Cerebellar nuclear complex (tissue), 1 donor: ENCODE data around the gene MTMR6.
"Not testable (repeated sequence)": the region's sequence is repeated elsewhere in the genome, so short reads cannot be mapped to it uniquely, and the experiment has no call there.

Source experiments
- DNase-seq, 2 experiments: peaks; one replicate each; lab custom pipeline; 2025; lab: John Stamatoyannopoulos, UW

MTMR6 gene

DNA sequence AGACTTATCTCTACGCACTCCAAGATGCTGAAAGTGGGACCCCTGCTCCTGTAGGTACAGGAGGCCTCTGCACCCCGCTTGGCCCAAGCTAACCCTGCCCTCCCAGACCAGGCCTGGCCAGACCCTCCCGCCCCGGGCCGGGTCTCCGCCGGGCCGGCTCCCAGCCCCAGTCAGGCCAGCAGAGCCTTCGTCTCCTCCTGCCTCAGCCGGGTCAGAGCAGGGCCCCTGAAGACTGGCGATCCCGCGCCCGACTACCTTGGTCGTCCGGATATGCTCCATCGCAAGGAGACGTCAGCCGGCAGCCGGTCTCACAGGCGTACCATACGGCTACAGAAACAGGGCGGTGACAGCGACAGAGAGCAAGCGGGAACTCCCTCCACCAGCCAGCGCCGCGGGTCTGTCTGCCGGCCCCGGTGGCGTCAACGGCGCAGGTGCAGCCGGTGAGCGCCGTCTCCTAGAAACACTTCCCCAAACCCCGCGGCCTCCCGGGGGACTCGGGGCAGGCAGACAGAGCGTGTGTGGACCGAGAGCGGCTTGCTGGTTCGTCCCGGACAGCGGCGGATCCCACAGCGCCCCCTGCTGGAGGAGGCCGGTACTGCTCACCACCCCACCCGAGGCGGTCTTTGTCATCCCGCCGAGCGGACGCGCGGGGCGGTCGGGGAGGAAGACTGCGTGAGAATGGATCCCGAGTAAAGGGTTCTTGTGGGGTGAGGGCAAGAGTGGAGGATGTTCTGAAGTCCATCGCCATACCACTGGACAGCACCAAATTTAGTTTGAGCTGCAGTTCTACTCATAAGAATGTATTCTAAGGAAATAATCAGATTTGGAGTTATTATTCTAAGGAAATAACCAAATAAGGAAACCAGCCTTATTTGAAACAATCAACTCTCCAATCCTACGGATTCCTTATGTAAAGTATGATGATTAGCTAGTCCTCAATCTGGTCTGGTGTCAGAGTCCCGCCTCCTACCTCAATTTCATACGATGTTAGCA is at the start of gene MTMR6:
Gene MTMR6, minus strand, starts transcription at position 520 of the 993 bp plus-strand sequence. Its CDS starts 241 bp downstream, at position 279.
- DNase-seq, result peak; percentile 29 to 75

DNA sequence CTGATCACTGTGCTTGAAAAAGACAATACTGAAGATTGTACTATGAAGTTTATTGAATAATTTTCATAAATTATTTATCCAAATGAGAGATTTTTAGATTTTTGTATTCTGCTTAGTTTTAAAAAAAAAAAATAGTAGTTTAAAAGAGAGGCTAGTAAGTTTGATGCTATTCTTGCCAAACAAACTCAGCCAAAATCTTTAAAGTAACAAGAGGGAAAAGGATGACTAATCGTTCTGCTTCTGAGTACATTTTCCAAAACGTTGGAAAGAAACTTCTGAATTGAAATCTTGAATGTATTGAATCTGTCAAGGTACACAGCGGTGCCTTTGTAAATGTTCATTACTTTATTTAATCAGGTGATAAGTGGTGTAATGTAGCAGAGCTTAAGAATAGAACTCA is 48.6 kb upstream of the MTMR6 start:
- DNase-seq, result no peak

DNA sequence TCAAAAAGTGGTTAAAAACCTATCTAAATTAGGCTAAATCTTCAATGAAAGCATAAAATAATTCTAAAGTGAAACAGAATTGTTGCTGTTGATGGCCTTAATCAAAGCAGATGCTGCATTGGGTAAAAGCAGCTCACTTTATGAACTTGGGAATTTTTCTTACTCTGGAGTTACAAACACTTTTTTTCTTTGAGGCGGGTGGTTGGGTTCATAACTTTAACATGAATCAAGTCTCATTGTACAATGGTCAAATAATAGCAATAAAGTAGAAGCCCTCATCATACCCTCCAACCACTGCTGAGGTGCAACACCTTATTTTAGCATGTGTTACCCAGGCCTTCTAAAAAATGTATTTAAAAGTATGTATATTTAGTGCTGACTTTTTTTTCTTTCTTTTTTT is 43.3 kb upstream of the MTMR6 start:
- no peak for DNase-seq

DNA sequence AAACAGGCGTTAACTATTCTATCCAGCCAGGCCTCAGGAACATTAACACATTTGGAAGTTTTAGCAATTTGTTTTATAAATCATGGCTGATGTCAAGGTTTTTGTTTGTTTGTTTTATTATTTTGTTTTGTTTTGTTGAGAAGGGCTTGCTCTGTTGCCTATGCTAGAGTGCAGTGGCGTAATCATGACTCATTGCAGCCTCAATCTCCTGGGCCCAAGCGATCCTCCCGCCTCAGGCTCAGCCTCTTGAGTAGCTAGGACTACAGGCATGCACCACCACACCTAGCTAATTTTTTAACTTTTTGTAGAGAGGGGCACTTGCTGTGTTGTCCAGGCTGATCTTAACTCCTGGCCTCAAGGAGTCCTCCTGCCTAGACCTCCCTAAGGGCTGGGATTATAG is 42.4 kb upstream of the MTMR6 start:
- no peak for DNase-seq

DNA sequence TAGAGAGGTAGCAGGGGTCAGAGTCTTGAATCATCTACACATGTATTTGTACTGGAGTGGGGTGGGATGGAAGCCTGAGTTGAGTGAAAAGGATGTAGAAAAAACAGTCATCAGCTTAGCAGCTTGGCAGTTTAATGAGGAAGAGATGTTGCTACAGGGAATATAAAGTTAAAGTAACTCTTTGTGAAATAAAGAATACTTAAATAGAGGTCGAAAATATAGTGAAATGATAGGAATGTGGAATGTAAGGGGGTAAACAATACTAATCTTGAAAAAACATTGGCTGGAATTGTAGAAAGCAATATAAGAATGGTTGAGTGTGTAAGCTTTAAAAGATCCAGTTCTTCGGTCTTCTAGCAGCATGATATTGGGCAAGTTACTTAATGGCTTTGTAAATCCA is 36.8 kb upstream of the MTMR6 start:
- DNase-seq, result no peak

DNA sequence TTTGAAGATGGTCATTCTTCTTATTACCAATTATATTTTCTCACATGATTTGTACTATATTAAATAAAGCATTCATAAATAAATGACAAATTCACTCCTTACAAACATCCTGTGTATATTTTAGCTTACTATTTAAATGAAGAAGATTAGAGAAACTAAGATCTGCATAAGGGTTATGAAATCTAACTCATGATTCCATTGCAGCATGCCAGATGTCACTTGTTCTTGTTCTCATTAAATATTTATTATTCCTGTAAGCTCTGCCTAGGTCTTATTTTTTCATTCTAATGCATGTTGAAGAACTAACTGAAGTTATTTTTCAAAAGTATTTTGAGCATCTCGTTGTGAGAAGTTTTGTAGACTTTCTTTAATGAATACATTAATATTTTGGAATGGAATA is 32.5 kb upstream of the MTMR6 start:
- DNase-seq, result no peak

DNA sequence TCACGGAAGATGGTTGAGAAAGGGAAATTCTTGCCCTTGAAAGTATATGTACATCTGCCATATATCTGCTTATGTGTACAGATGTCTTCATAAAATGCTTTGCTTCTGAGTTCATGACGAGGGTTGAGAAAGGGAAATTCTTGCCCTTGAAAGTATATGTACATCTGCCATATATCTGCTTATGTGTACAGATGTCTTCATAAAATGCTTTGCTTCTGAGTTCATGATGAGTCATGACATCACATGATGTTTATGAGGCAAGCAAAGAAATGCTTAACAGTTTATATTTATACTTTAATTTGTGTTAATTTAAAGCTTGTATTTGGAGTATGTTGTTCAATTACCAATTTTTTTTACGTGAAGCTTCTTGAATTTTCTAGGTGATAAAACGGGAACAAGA is 31.7 kb upstream of the MTMR6 start:
- DNase-seq, result not testable (repeated sequence)

DNA sequence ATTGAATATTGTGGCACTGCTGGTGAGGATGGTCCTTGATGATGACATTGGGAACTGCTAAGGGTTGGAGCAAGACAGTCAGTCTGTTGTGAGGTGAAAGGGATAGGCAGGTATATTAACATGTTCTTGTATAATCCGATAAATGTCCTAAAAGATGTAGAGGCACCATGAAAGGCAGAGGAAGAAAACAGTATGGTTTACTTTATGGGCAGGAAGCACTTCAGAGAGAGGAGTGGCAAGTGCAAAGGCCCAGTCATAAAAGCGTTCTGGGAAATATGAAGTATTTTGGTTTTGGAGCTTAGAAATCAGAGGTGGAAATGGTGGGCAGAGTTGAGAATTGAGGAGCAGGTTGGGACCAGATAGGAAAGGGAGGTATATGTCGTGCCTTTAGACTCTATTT is 23.6 kb upstream of the MTMR6 start:
- no peak for DNase-seq

DNA sequence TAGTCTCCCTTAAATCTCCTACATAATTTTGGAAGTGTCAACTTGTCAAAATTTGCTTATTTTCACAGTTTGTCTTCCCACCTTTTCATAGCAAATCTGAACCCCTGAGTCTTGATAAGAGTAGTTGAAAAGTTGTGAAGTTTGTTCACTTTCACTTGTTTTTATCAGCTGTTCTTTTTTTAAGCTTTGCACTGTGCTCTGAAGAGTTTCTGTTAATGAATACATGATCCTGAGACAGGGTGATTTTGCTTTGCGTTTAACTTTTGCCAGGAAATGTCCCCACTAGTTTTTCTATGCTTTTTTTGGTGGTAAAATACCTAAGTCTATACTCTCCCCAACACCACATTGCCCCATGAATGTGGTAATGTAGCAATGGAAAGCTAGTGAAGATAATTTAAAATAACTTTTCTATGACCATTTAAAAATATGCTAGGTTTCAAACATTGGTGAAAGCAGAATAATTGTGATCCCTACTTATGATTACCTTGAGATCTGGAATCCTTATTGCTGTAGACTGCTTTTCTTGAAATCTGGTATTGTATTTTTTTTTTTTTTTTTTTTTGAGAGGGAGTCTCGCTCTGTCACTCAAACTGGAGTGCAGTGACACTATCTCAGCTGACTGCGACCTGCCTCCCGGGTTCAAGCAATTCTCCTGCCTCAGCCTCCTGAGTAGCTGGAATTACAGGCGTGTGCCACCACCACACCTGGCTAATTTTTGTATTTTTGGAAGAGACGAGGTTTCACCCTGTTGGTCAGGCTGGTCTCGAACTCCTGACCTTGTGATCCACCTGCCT is 19.6 kb upstream of the MTMR6 start:
- no peak for DNase-seq

DNA sequence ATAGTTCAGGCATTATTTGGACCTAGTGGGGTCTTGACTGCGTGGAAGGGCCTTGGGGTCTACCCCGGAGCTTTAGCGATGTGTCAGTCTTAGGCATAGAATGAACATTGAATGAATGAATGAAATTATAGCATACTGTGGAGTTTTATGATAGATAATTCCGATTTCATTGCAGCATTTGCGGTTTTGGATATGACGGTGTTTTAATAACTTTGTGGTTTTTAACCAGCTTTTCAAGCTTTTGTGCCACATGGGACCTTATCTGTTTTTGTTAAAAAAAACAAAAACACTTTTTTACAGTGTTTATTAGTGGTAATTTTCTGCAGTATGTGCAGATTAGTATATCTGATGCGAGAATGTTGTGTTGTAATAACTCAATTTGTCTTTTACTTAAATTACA is 14.8 kb upstream of the MTMR6 start:
- no peak for DNase-seq

DNA sequence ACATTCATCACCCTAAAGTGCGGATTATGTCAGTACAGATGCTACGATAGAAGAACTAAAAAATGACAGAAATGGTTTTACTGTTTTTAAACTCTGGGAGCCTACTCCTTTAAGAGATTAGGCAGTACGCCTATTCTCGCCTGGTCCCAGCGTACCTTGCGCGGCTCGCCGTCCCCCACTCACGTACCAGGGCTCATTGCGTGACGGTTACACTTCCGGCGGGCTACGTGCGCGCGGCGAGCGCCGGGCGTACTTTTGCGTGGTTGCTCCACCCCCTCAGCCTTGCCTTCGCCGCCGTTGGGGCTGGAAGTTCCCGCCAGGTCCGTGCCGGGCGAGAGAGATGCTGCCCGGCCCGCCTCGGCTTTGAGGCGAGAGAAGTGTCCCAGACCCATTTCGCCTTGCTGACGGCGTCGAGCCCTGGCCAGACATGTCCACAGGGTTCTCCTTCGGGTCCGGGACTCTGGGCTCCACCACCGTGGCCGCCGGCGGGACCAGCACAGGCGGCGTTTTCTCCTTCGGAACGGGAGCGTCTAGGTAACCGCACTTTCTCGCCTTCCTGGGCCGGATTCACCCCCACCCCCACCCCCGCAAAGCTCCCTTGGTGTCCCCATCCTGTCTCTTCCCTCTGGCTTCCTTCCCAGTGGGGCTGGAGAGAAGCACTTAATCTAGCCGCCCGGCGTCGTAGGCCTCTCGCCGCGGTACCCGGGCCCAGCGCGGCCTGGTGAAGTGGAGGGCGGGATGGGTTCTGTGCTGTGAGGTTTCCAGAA is 14.2 kb upstream of the MTMR6 start, which contains the start of gene NUP58:
Gene NUP58, plus strand, starts transcription at position 279 of the 767 bp plus-strand sequence. Its CDS starts 149 bp downstream, at position 428.
- DNase-seq, result peak; percentile 72 to 85

DNA sequence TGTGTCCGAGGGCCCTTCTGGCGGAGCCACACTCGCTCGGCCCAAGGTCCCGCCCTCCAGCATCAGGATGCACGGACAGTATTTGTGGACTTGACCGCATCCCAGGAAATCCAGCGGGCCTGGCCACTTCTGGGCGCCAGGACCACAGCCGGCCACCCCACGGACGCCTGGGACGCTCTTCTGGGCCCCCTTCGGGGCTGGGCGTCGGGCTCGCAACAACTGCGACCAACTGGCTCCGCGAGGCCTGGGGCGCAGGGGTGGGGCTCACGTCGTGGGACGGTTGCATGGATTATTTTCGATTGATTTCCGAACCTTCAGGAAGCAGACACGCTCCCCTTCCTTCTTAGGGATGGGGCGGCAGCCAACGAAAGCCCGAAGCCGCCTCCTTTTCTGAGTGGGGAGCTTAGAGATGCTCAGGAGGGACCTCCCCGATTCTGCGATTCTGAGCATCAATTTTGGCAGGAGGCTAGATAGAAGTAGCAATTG is 13.6 kb upstream of the MTMR6 start:
- DNase-seq, result no peak

DNA sequence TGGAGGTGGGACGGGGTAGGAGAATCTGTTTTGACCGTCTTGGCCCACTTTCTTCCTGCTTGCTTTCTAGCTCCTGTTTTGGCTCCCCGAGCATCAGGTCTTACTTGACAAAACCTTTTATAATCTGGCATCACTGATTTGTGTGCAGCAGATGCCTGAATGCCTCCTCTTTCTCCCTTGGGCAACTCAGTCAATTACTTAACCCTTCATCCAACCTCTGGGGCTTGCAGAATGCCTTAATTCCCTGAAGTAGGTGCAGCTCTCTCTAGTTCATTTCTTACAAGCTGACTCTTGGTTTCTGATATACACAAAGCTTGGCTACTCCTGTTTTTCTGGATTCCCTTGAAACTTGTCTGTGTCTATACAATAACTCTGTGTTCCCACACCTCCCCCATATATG is 8.4 kb upstream of the MTMR6 start:
- DNase-seq, result no peak

DNA sequence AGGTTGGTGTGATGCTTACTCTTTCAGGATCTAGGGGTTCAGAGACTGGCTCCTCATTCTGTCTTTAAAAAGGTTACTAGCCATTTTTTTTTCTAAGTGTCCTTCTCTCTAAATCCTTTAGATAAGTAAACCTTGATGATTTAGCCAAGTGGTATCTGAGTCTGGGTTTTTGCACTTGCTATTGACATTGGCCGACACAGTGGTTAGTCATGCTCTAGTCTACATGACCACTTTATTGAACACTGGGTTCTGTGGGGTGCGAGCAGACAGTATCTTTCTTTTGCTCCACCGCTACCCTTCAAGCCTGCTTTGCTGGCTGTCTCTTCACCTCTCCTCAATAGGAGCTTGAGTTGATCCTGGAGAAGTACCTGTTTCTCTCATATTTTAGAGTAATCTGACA is 7.9 kb upstream of the MTMR6 start:
- DNase-seq, result no peak

DNA sequence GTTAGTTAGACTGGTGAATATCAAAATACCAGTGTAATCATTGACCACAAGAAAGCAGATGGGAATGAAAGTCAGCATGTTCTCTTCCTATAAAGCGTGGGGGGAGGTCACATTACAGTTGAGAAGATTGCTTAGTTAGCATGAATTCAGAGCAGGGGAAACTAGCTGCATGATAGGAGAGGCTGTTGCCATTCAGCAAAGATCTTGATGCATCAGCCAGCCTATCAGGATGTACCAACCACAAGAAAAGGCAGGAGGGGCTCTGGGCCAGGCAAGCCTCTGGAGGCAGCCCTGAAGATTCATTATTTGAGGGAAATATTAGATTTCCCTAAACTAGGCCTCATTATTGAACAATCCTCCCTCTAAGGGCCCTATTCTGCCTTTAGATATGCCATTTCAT is 5.0 kb upstream of the MTMR6 start:
- no peak for DNase-seq

DNA sequence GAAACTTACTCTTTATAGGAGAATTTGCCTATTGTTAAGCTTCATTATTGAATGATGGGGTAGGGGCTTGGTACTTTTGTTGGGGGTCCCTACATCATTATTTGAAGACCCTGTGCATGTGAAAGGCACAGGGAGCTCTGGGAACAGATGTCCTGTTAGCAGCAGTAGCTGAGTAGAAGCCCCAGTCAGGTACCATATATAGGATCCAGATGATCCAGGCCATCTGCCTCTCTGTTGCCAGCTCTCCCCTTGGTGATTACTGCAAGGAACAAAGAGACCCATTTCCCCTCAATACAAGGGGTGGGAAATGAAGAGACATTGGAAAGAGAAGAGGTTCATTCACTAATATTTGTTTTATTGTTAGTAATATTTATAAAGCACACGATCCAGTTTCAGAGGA is 4.4 kb upstream of the MTMR6 start:
- no peak for DNase-seq

DNA sequence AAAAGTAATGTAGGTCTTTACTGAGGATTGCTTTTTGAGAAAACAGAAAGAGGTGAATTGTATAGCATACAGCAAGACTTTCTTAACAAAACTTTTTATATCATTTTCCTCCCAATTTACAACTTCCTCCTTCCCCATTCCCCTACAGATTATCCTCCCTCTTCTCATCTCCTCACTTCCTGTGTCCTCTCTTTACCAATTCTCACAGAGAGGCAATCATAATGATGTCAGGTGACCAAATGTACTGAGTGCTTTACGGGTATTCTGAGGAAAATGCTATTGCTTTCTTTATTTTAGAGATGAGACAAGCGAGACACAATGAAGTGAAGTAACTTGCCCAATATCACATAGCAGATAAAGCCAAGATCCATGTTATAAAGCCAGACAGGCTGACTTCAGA is 1.7 kb upstream of the MTMR6 start:
- DNase-seq, result no peak

DNA sequence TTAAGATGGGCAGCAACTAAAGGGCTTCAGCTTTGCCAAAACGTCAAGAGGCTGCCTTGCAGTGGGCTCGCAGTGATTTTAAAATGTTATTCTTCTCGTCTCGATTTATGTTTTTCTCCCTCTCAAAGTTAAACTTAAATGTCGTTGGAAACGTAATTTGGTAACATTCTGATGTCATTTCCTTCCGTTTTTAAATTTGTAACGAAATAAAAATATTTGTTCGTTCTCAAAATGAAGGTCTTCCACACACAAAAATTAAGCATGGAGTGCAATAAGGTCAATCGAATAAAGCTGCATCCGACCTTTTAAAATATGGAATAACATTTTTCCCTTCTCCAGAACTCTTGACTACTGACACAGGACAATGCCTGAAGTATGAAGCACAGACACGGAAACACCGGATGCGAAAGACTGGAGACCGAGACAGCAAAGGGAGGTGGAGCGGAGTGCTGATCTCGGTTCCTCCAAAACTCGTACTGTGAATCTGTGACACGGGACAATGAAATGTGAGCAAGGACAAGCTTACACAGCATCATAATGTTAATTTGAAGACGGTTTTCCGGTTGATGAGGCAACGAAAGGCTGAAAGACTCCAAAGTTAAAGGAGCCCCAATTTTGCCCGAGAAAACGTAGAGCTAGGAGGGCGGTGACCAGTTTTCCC is 850 bp downstream of the MTMR6 start:
- no peak for DNase-seq

DNA sequence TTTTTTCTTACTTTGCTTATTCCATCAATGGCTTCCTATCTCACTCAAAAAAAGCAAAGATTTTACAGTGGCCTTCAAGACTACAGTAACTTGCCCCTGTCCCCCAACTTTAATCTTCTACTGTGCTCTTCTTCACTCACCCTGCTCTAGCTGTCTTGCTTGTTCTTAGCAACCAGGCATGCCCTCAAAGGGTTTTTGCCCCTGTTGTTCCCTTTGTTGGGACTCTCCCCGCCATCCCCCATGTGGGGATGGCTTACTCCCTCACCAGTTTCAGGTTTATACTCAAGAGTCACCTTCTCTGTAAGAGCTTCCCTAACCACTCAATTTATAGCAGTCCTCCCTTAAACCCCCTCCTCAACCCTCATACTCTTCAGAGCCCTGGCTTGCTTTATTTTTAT is 5.4 kb downstream of the MTMR6 start:
- DNase-seq, result no peak

DNA sequence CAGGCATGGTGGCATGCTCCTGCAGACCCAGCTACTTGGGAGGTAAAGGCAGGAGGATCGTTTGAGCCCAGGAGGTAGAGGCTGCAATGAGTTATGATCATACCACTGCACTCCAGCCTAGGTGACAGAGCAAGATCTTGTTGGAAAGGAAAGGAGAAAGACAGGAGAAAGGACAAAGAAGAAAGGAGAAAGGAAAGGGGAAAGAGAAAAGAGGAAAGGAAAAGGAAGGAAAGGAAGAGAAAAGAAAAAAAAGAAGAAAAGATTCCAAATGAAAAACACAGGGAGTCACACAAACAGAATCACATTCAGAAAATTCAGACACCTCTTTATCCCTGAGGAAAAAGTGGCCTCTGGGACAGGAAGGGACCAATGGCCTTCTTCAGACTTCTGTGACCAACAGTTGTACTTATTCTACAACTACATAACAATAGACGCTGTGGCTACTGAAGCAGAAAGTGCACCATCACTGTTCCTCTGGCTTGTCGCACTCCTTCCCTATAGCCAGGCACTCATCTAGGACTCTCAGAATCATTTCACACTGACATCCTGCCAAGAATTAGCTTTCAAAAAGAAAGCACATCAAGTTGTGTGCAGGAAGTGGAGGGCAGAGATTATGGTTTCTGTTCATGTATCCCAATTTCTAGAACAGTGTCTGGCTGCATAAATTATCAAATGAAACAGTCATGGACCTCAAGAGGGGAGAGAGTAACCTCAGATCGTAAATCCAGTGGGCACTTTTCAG is 5.9 kb downstream of the MTMR6 start:
- DNase-seq, result no peak

DNA sequence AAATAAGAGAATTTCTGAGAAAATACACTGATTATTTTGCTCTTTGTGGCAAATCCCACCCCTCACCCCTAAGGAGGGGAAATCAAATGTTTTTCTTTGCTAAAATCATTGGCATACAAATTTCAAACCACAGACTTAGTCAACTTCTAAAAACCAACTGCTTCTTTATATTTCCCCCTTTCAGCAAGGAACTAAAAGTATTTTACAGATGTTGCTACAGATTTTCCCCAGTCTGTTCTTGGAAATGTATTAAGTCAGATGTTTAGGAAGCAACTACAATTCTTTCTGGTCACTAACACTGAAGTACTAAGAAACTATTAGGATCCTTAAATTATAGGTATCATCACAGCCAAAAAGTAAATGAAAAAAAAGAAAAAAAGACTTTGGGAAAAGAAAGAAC is 6.9 kb downstream of the MTMR6 start:
- DNase-seq, result no peak
